A549 (cell line): Measurements from ENCODE around the gene ACTL7B. TPM values are rescaled to one million over a fixed set of nuclear protein-coding genes. Genes with fewer than 3 reads are reported as not detected.

ENCODE experiments used
- ATAC-seq, 2 experiments: fragments of 200-7000 bp in 1 of 2; fragments of >200 bp in 1 of 2; cut with Nextera tagmentation in 1 of 2; cut with Tn5 transposase in 1 of 2; 3 replicates each; pipeline versions ENCODE4 v1.8.0 to v1.9.1; 2018 to 2020; ENCODE audit warnings: mild to moderate bottlenecking in 1 of 2, moderate library complexity in 1 of 2
- CTCF ChIA-PET: fragments of 300-600 bp; sonication (Branson Sonifier 250); formaldehyde crosslinking; extraction: SDS; loops from one replicate; lab custom pipeline; 2021; ENCODE audit warnings: antibody characterized with exemption, inconsistent platforms; lab: Yijun Ruan, JAX
- POLR2A ChIA-PET: fragments of 350-600 bp; formaldehyde crosslinking; extraction: SDS; loops from one replicate; lab custom pipeline; 2021; ENCODE audit warnings: antibody characterized with exemption, inconsistent platforms; lab: Yijun Ruan, JAX
- DNase-seq, 2 experiments: peaks; one replicate each; pipeline versions ENCODE4 v3.0.0 to v3.0.0-alpha.2; 2011 to 2016; ENCODE audit warnings: low read depth in 1 of 2, low spot score in 1 of 2
- FAIRE-seq: peaks from 2 replicates; lab custom pipeline; 2011; peaks lifted over from hg19 to GRCh38; lab: Jason Lieb, UNC
- H3K27ac ChIP-seq, 2 experiments: fragments of >200 bp; sonication (Bioruptor Twin); formaldehyde crosslinking; 3 replicates each; pipeline ENCODE4 v1.5.1; 2016 to 2017
- H3K4me1 ChIP-seq: fragments of >200 bp; sonication (Bioruptor Twin); formaldehyde crosslinking; 3 replicates; pipeline ENCODE4 v1.6.1; 2016
- H3K4me2 ChIP-seq: fragments of >200 bp; sonication (Bioruptor Twin); formaldehyde crosslinking; 3 replicates; pipeline ENCODE4 v1.6.1; 2016
- H3K4me3 ChIP-seq: fragments of >200 bp; sonication (Bioruptor Twin); formaldehyde crosslinking; 3 replicates; pipeline ENCODE4 v1.5.1; 2016
- H3K9me3 ChIP-seq: fragments of >200 bp; sonication (Bioruptor Twin); formaldehyde crosslinking; 3 replicates; pipeline ENCODE4 v1.6.1; 2016
- CBX2 ChIP-seq: fragments of 200-600 bp; sonication (generic); IDR thresholded peaks from 2 replicates; pipeline ENCODE4 v1.6.1; 2016; ENCODE audit warnings: low read depth, mild to moderate bottlenecking, borderline replicate concordance
- CTCF ChIP-seq: fragments of >200 bp; sonication (Bioruptor Twin); formaldehyde crosslinking; IDR thresholded peaks from 3 replicates; pipeline ENCODE4 v1.5.1; 2016
- EHMT2 ChIP-seq: fragments of 200-600 bp; sonication (generic); IDR thresholded peaks from 2 replicates; pipeline ENCODE4 v1.6.1; 2016; ENCODE audit warnings: antibody characterized with exemption, low read depth, mild to moderate bottlenecking, moderate library complexity
- EP300 ChIP-seq, 2 experiments: fragments of >200 bp; sonication (Bioruptor Twin); formaldehyde crosslinking; IDR thresholded peaks; 2 replicates in 1 of 2; 3 replicates in 1 of 2; pipeline ENCODE4 v1.6.1; 2016 to 2017
- ESRRA ChIP-seq: fragments of 150-350 bp; IDR thresholded peaks from 2 replicates; pipeline ENCODE4 v1.6.1; 2014; ENCODE audit warnings: mild to moderate bottlenecking, low read length, borderline replicate concordance
- FOSB ChIP-seq: fragments of 250-450 bp; sonication (Bioruptor Pico); IDR thresholded peaks from 2 replicates; pipeline ENCODE4 v1.5.0; 2020; ENCODE audit warnings: mild to moderate bottlenecking, moderate library complexity
- FOXS1 ChIP-seq: fragments of 250-450 bp; sonication (Bioruptor Pico); IDR thresholded peaks from 2 replicates; pipeline ENCODE4 v1.5.0; 2020; ENCODE audit warnings: mild to moderate bottlenecking, moderate library complexity
- GATA3 ChIP-seq: IDR thresholded peaks from 2 replicates; pipeline ENCODE4 v1.6.1; 2012; ENCODE audit warnings: borderline replicate concordance
- HDAC2 ChIP-seq: fragments of 200-600 bp; sonication (generic); IDR thresholded peaks from 2 replicates; pipeline ENCODE4 v1.6.1; 2016
- HOXA7 ChIP-seq: fragments of 250-450 bp; sonication (Bioruptor Pico); IDR thresholded peaks from 2 replicates; pipeline ENCODE4 v1.5.0; 2020; ENCODE audit warnings: mild to moderate bottlenecking, moderate library complexity
- HOXB13 ChIP-seq: fragments of 250-450 bp; sonication (Bioruptor Pico); IDR thresholded peaks from 2 replicates; pipeline ENCODE4 v1.5.0; 2020; ENCODE audit warnings: low read depth, mild to moderate bottlenecking, moderate library complexity
- JUN ChIP-seq, 2 experiments: fragments of >200 bp; sonication (Bioruptor Twin); formaldehyde crosslinking; IDR thresholded peaks; 2 replicates in 1 of 2; 3 replicates in 1 of 2; pipeline ENCODE4 v1.6.1; 2016 to 2017
- JUNB ChIP-seq: fragments of >200 bp; sonication (Bioruptor Twin); formaldehyde crosslinking; IDR thresholded peaks from 2 replicates; pipeline ENCODE4 v1.6.1; 2016
- MAZ ChIP-seq: fragments of 150-350 bp; IDR thresholded peaks from 2 replicates; pipeline ENCODE4 v1.6.1; 2014; ENCODE audit warnings: antibody characterized with exemption, low read depth, low read length, borderline replicate concordance
- NFE2L2 ChIP-seq: fragments of 150-350 bp; conservative IDR thresholded peaks from 2 replicates; pipeline ENCODE4 v1.6.1; 2014; ENCODE audit warnings: low read length
- RARB ChIP-seq: fragments of 250-450 bp; sonication (Bioruptor Pico); IDR thresholded peaks from 2 replicates; pipeline ENCODE4 v1.8.0; 2021; ENCODE audit warnings: mild to moderate bottlenecking, moderate library complexity
- RFX5 ChIP-seq: fragments of 450-650 bp; IDR thresholded peaks from 2 replicates; pipeline ENCODE4 v1.7.1; 2014; ENCODE audit warnings: antibody characterized with exemption, mild to moderate bottlenecking, moderate library complexity
- RNF2 ChIP-seq: fragments of 200-600 bp; sonication (generic); IDR thresholded peaks from 2 replicates; pipeline ENCODE4 v1.6.1; 2016; ENCODE audit warnings: low read depth, mild to moderate bottlenecking, antibody characterized with exemption, moderate library complexity, borderline replicate concordance
- SREBF2 ChIP-seq: fragments of 450-650 bp; IDR thresholded peaks from 2 replicates; pipeline ENCODE4 v1.6.1; 2014; ENCODE audit warnings: mild to moderate bottlenecking, moderate library complexity
- TFCP2L1 ChIP-seq: fragments of 250-450 bp; sonication (Bioruptor Pico); IDR thresholded peaks from 2 replicates; pipeline ENCODE4 v1.5.0; 2021; ENCODE audit warnings: mild to moderate bottlenecking
- TP53 ChIP-seq: fragments of 250-450 bp; sonication (Bioruptor Pico); IDR thresholded peaks from 2 replicates; pipeline ENCODE4 v1.5.0; 2021; ENCODE audit warnings: mild to moderate bottlenecking, moderate library complexity
- ZC3H11A ChIP-seq: fragments of 450-650 bp; IDR thresholded peaks from 2 replicates; pipeline ENCODE4 v1.6.1; 2014; ENCODE audit warnings: antibody characterized with exemption, mild to moderate bottlenecking
- ZFP36 ChIP-seq: fragments of 450-650 bp; IDR thresholded peaks from 2 replicates; pipeline ENCODE4 v1.6.1; 2014; ENCODE audit warnings: borderline replicate concordance; ENCODE audit not compliant: partially characterized antibody
- WGBS: methylation state at CpG from one replicate; pipeline ENCODE4 v1.1.6; 2017; ENCODE audit errors: missing lambda C conversion rate; 5-methylcytosine and 5-hydroxymethylcytosine counted together
- polyA plus RNA-seq, 4 experiments: library from polyadenylated mRNA; depleted of rRNA in 3 of 4; stranded (reverse); fragments of >200 nt; fragmentation: RNase III in 1 of 4; extraction: RNeasy Plus Mini Kit Qiagen cat#74134 plus additional on column Dnase treatment in 1 of 4; gene quantifications; 2 replicates in 3 of 4; 3 replicates in 1 of 4; pipeline ENCODE4 v1.2.3, GENCODE V29; 2011 to 2017
- TF ChIP-seq, protein P1 (sequence below): fragments of >200 bp; sonication (Bioruptor Twin); formaldehyde crosslinking; IDR thresholded peaks from 2 replicates; pipeline ENCODE4 v1.6.1; 2016

The ACTL7B gene
- polyA plus RNA-seq, 2 of the 4 experiments (the other 2 are of a cell fraction) = not detected

- CTCF ChIA-PET = interaction anchor here (1.6 kb wide), 1 partner anchor 12 kb away, joined by 4 read pairs; no protein-coding TSS in a partner anchor
- Histone ChIP-seq H3K4me3 (no peak overlapping the region), H3K27ac (no peak overlapping the region), H3K9me3 (no peaks in the 10 kb centered on the region), H3K4me2 (no peak overlapping the region), H3K4me1 (peaks cover 23% of the 10 kb centered on the region)
- ATAC-seq = no peak
- no peak for DNase-seq
- FAIRE-seq = no peak
- TF ChIP-seq CTCF = no peak
- TF ChIP-seq FOSB (CRISPR knock-in tag) = no peak
- no peak for TF ChIP-seq ZFP36
- TF ChIP-seq FOXS1 (CRISPR knock-in tag) = no peak
- no peak for TF ChIP-seq EP300 (IDR thresholded peaks at IDR 0.05)
- TF ChIP-seq EHMT2 = no peak
- no peak for TF ChIP-seq RARB (CRISPR knock-in tag)
- TF ChIP-seq ESRRA = no peak
- no peak for TF ChIP-seq HOXA7 (CRISPR knock-in tag)
- TF ChIP-seq, protein P1, sequence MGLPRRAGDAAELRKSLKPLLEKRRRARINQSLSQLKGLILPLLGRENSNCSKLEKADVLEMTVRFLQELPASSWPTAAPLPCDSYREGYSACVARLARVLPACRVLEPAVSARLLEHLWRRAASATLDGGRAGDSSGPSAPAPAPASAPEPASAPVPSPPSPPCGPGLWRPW = no peak
- POLR2A ChIA-PET = no interaction called here
- 87% methylated on average over 3 of the region's 3 CpGs for WGBS
Observed at GRCh38 chr9:108883085-108883484, 27.3 kb upstream of the ACTL7B start.

GRCh38 chr9:108882052-108882888, 26.5 kb upstream of the ACTL7B start:
- CTCF ChIA-PET = interaction anchor here (0.6 to 0.7 kb wide), 2 partner anchors 31 to 32 kb away, joined by 3 read pairs; no protein-coding TSS in a partner anchor
- TF ChIP-seq FOXS1 (CRISPR knock-in tag) (no peak), ZC3H11A (no peak)
- Histone ChIP-seq H3K4me1 (peaks cover 23% of the 10 kb centered on the region), H3K9me3 (no peaks in the 10 kb centered on the region), H3K4me3 (no peak overlapping the region), H3K27ac (no peak overlapping the region), H3K4me2 (no peak overlapping the region)
- DNase-seq (no peak), ATAC-seq (no peak), FAIRE-seq (no peak)
- WGBS = 89% methylated on average over 6 of the region's 6 CpGs
- POLR2A ChIA-PET = no interaction called here

- CTCF ChIA-PET = no interaction called here
- Histone ChIP-seq H3K27ac (no peak overlapping the region), H3K4me3 (no peak overlapping the region), H3K4me1 (peaks cover 9% of the 10 kb centered on the region)
- FAIRE-seq (no peak), DNase-seq (no peak)
- POLR2A ChIA-PET = no interaction called here
- WGBS = 51% methylated on average over 3 of the region's 3 CpGs
- no peak for TF ChIP-seq TFCP2L1 (CRISPR knock-in tag)
- no peak for TF ChIP-seq HOXB13 (CRISPR knock-in tag)
- TF ChIP-seq, protein P1 = no peak
- no peak for TF ChIP-seq GATA3
- TF ChIP-seq EHMT2 = no peak
- TF ChIP-seq SREBF2 = no peak
- no peak for TF ChIP-seq RFX5
- no peak for TF ChIP-seq NFE2L2
- TF ChIP-seq CBX2 = no peak
- no peak for TF ChIP-seq RNF2
- no peak for TF ChIP-seq ZC3H11A
- TF ChIP-seq HOXA7 (CRISPR knock-in tag) = no peak
- no peak for TF ChIP-seq JUN (IDR thresholded peaks at IDR 0.05)
- no peak for TF ChIP-seq MAZ
- TF ChIP-seq HDAC2 = no peak
- no peak for TF ChIP-seq JUNB
- no peak for TF ChIP-seq TP53 (CRISPR knock-in tag)
- TF ChIP-seq, all 56 proteins: peak for 0
- Histone ChIP-seq H3K4me2 (no peak overlapping the region), H3K9me3 (no peaks in the 10 kb centered on the region)
- no peak for ATAC-seq
Observed at GRCh38 chr9:108880738-108881316, 25.0 kb upstream of the ACTL7B start.
